GM18951 (cell line): ENCODE results near the gene AUP1.
"Not testable (repeated sequence)": the region's sequence is repeated elsewhere in the genome, so short reads cannot be mapped to it uniquely, and the experiment has no call there.

Experiments
- POLR2A ChIP-seq: IDR thresholded peaks from 4 replicates; pipeline ENCODE4 v1.6.1; 2011; ENCODE audit warnings: mild to moderate bottlenecking; ENCODE audit not compliant: insufficient read length, insufficient read depth; ENCODE audit errors: extremely low read depth
- in situ Hi-C: fragments of 300-500 bp; cut with MboI; formaldehyde crosslinking; loops from one replicate; pipeline ENCODE4 v1.12.0; 2022; ENCODE audit warnings: low sequenced_read_pairs, mixed read lengths, inconsistent platforms; ENCODE audit not compliant: unreplicated experiment

The AUP1 gene

GRCh38 chr2:74499267-74499939 is 30.1 kb downstream of the AUP1 start, which contains the start of gene LBX2:
LBX2 (minus strand) TSS chr2:74499603; CDS start chr2:74499537, 66 bp downstream.
- in situ Hi-C loops, result no loop called here
- no peak for TF ChIP-seq POLR2A

GRCh38 chr2:74498500-74499266 is 30.8 kb downstream of the AUP1 start:
- in situ Hi-C loops, result no loop called here
- no peak for TF ChIP-seq POLR2A

GRCh38 chr2:74497777-74498499 is 31.6 kb downstream of the AUP1 start:
- peak; percentile 54 for TF ChIP-seq POLR2A
- in situ Hi-C loops, result no loop called here

DNA sequence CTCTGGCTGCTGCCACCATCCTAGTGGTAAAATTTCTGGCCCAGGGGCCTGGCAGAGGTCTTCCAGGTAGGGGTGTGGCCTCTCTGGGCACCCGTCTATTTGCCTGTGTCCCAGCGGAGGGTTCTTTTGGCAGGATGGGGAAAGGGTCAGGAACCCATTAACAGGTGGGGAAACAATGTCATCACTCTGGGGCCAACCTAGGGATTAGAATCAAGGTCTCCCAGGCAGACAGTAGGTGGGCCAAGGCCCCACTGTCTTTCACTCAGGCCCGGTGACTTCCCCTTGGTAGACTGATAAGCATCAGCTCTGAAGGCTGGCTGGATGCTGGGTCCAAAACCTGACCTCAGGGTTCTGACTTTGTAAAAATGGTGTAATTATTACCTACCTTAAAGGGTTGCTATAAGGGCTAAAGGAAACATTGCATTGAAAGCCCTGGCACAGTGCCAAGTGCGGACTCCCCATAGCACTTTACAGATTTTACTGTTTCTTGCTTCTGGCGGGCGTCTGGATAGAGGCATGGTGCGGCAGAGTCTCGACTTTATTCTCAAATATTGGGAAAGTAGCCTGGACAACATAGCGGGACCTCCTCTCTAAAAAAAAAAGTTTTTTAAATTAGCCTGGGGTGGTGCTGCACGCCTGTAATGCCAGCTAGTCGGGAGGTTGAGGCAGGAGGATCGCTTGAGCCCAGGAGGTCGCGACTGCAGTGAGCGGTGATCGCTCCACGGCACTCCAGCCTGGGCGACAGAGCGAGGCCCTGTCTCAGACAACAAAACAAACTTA is 32.3 kb downstream of the AUP1 start:
- in situ Hi-C loops, result no loop called here
- no peak for TF ChIP-seq POLR2A

DNA sequence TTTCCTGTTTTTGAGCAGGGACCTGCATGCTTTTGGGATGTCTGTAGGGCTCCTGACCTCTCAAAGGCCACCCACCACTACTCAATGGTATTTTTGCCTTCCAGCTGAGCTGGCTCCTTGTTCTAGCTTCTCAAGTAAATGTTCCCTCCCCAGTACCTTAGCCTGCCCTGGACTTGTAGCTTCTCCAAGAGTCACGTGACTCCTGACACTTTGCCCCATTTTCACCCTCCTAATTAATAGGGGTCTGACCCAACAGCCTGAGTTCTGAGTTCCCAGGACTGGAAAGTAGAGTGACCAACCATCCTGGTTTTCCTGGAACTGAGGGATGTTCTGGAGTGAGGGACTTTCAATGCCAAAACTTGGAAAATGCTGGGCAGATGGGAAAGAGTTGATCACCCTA is 34.1 kb downstream of the AUP1 start:
- TF ChIP-seq POLR2A, result no peak
- in situ Hi-C loops, result no loop called here

GRCh38 chr2:74493546-74493945 is 36.0 kb downstream of the AUP1 start:
- in situ Hi-C loops, result no loop called here
- TF ChIP-seq POLR2A, result no peak

- in situ Hi-C loops, result no loop called here
- TF ChIP-seq POLR2A, result no peak
Measured at GRCh38 chr2:74491648-74492544, 37.6 kb downstream of the AUP1 start.

GRCh38 chr2:74489906-74490305 is 39.6 kb downstream of the AUP1 start:
- in situ Hi-C loops, result no loop called here
- no peak for TF ChIP-seq POLR2A

DNA sequence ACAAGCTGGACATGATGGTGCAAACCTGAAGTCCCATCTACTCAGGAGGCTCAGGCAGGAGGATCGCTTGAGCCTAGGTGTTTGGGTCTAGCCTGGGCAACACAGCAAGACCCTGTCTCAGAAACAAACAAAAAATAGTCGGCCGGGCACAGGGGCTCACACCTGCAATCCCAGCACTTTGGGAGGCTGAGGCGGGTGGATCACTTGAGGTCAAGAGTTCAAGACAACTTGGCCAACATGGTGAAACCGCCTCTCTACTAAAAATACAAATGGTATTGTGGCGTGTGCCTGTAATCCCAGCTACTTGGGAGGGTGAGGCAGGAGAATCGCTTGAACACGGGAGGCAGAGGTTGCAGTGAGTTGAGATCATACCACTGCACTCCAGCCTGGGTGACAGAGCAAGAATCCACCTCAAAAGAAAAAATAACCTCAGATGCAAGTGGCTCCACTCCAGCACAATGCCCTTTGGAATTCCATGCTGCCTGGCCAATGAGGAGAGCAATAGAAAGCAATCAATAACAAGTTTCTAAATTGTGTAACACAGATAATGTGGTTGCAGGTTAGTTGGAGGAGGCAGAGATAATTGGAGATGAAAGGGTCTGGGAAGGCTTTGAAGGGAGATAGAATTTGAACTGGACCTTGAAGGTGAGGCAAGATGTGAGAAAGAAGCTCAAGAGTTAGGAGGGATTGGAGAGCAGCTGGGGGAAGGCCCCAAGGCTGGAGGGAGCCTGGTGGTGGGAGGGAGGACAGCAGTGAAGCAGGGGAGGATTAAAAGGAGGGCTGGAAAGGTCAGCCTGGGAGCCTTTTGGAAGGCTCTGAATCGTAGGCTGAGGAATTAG is 40.6 kb downstream of the AUP1 start:
- in situ Hi-C loops, result no loop called here
- no peak for TF ChIP-seq POLR2A

DNA sequence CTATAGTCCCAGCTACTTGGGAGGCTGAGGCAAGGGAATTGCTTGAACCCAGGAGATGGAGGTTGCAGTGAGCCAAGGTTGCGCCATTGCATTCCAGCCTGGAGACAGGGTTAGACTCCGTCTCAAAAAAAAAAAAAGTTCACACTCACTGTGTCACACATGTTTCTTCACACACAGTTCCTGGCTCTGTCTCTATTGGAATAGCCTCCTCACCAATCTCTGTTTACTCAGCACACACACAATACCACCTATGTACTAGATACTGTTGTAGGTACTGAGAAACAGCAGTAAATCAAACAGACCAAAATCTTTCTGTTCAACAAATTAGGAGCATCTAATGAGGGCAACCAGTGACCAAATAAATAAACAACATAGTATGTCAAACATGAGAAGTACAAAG is 43.4 kb downstream of the AUP1 start:
- in situ Hi-C loops, result no loop called here
- no peak for TF ChIP-seq POLR2A

GRCh38 chr2:74483675-74484164 is 45.8 kb downstream of the AUP1 start:
- in situ Hi-C loops, result not testable (repeated sequence)
